Measurements from ENCODE around the gene TMC5.
"Not testable (repeated sequence)": the region's sequence is repeated elsewhere in the genome, so short reads cannot be mapped to it uniquely, and the experiment has no call there.

TMC5 gene

DNA sequence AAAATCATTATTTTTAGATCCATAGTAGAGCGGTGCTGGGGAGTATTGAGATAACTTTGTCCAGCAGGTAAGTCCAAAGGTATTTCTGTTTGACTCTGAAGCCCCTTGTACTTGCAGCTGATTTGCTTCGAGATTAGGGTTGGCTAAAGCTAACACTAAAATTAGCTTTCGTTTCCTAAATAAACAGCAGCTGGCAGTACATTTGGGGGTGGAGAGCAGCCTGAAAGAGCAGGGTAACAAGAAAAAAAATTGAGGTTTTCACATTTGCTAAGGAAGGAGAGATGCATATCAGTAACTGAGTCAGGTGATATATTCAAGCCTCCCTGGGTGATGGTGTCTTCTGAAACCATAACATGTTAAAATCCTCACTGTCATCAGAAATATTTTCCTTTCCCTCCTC, 37.4 kb upstream of the TMC5 start:
- TF ChIP-seq CTCF (IDR thresholded peaks at IDR 0.05; ENCODE audit: control insufficient read depth, extremely low read depth, insufficient read depth) = no peak
- no peak for DNase-seq (ENCODE audit: low read depth)
- H3K4me3 ChIP-seq (ENCODE audit: low read depth, low read length) = no peak overlapping the region

DNA sequence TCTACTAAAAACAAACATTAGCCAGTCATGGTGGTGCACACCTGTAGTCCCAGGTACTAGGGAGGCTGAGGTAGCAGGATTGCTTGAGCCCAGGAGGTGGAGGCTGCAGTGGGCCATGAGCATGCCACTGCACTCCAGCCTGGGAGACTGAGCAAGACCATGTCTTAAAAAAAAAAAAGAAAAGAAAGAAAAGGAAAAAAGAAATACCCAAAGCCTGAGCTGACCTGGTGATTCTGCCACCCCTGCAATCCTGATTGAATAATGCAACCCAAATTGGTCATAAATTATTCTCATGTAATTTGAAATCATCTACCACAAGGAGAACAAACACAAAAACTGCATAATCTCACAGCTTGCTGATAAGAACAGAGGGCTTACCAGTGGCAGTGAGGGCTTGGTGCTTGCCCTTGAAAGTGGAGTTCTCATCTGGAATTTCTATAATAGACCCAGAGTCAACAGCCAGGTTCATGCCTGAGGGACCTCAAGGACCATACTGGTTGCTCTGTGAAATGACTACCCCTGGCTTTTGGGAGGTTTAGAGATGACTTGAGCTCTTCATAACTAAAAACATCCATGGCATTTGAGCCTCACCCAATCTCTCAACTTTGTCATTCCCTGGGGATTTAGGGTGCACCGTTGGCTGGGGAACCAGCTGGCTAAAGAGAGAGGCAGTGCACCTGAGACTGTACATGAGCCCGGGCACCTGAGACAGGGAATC, 35.4 kb upstream of the TMC5 start:
- TF ChIP-seq CTCF (IDR thresholded peaks at IDR 0.05; ENCODE audit: control insufficient read depth, extremely low read depth, insufficient read depth) = no peak
- H3K4me3 ChIP-seq (ENCODE audit: low read depth, low read length) = no peak overlapping the region
- no peak for DNase-seq (ENCODE audit: low read depth)

DNA sequence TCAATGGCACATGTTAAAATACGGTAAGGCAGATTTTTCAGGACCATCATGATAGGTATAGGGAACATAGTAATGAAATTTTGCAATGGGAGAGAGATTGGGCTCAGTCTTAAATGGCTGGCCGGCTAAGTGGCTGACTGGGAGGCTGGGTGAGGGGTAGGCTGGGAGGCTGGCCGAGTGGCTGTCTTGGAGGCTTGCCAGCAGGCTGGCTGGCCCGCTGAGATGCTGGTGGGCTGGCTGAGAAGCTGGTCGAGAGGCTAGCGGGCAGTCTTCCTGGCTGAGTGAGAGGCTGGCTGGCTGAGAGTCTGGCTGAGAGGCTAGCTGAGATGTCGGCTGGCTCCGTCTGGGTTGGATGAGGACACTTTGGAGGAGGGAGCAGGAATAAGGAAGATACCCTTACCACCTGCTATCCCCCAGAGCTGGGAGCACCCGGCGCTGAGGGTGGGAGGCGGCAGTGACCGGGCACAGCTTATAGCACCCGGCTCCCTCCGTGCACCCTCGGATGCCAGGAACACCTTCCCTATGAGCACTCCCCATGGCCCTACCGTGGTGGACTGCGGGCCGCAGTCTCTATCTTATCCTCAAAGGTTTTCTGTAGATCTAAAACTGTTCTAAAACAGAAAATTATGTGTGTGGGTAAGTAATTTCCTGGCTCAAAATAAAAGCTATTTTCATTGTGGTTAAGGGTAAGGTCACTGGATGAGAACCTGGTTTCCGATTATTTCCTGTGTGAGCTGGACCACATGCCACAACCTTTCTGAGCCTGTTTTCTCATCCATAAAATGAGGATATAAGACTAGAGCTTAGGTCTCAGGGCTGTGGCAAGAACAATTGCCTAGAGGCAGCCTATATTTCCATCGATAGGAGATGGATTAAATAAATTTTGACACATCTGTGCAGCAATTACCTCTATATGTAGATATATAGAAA, 34.5 kb upstream of the TMC5 start:
- H3K4me3 ChIP-seq (ENCODE audit: low read depth, low read length) = no peak overlapping the region
- TF ChIP-seq CTCF (IDR thresholded peaks at IDR 0.05; ENCODE audit: control insufficient read depth, extremely low read depth, insufficient read depth) = no peak
- DNase-seq (ENCODE audit: low read depth) = no peak

DNA sequence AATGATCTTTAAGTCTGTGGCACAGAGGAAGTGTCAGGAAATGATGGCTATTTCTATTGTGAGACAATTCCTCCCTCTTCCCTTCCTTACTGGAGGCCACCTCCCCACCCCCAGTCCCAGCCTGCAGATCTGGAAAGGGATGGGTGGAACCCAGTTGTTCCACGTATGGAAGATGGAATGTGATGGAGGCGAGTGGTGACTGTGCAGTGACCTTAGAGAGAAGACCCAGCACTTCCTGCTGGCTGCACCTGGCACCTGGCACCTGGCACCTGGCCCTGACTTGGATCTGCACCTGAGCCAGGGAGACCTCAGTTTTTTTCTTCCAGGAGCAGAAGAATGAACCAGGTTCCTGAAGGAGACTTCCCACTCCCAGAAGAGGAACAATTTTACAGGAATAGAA, 33.0 kb upstream of the TMC5 start:
- DNase-seq (ENCODE audit: low read depth) = peak; percentile 67
- TF ChIP-seq CTCF (IDR thresholded peaks at IDR 0.05; ENCODE audit: control insufficient read depth, extremely low read depth, insufficient read depth) = no peak
- no peak overlapping the region for H3K4me3 ChIP-seq (ENCODE audit: low read depth, low read length)

DNA sequence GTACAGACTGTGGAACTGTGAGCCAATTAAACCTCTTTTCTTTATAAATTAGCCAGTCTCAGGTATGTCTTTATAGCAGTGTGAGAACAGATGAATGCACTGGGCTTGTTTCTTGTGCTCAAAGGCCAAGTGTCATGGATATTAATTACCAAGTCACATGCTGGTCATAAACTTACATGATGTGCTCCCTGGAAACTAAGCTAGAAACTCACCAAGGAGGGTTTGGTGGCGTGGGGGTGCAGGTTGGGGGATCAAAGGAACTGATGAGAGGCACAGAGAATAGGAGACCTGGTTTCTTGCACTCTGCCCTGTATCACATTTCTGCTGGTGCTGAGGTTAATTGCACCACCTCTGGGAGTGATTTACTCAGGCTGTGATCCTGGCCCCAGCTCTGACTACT, 31.2 kb upstream of the TMC5 start:
- DNase-seq (ENCODE audit: low read depth) = no peak
- no peak overlapping the region for H3K4me3 ChIP-seq (ENCODE audit: low read depth, low read length)

GRCh38 chr16:19389246-19389645, 28.4 kb upstream of the TMC5 start:
- H3K4me3 ChIP-seq (ENCODE audit: low read depth, low read length) = no peak overlapping the region
- DNase-seq (ENCODE audit: low read depth) = no peak
- TF ChIP-seq CTCF (IDR thresholded peaks at IDR 0.05; ENCODE audit: control insufficient read depth, extremely low read depth, insufficient read depth) = peak; percentile 58

More for the DNA sequence above, 31.2 kb upstream of the TMC5 start:
- TF ChIP-seq CTCF (IDR thresholded peaks at IDR 0.05; ENCODE audit: control insufficient read depth, extremely low read depth, insufficient read depth) = no peak

DNA sequence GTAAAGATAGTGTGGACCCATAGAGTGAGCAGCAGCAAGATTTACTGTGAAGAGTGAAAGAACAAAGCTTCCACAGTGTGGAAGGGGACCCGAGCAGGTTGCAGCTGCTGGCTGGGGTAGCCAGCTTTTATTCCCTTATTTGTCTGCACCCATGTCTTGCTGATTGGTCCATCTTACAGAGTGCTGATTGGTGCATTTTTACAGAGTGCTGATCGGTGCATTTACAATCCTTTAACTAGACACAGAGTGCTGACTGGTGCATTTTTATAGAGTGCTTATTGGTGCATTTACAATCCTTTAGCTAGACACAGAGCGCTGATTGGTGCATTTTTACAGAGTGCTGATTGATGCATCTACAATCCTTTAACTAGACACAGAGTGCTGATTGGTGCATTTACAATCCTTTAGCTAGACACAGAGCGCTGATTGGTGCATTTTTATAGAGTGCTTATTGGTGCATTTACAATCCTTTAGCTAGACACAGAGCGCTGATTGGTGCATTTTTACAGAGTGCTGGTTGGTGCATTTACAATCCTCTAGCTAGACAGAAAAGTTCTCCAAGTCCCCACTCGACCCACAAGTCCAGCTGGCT, 26.4 kb upstream of the TMC5 start:
- not testable (repeated sequence) for DNase-seq (ENCODE audit: low read depth); H3K4me3 ChIP-seq (ENCODE audit: low read depth, low read length)
